ENCODE measurements around the gene TPRN. TPM values are rescaled to one million over a fixed set of nuclear protein-coding genes. Genes with fewer than 3 reads are reported as not detected.

Gene TPRN
- total and polyA plus RNA-seq, 12 donors: 10.2 to 31.5 (median 20.4) TPM

DNA sequence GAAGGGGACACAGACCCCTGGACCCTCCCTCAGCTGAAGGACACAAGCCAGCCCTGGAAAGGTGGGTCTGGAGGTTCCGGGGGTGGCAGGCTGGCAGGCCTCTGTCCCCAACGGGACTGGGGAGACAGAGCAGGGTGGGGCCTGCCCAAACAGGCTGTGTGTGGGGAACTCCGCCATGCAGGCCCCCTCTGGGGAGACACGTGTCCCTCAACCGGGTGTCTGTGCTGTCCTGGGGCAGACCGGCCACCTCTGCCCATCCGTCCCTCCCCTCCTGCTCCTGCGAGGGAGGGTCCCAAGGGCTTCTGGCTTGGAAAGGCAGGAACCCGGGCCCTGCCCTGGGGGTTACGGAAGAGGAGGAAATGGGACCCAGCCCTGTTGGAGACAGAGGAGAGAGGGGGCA is 31.6 kb upstream of the TPRN start:
- TF ChIP-seq, protein P1, sequence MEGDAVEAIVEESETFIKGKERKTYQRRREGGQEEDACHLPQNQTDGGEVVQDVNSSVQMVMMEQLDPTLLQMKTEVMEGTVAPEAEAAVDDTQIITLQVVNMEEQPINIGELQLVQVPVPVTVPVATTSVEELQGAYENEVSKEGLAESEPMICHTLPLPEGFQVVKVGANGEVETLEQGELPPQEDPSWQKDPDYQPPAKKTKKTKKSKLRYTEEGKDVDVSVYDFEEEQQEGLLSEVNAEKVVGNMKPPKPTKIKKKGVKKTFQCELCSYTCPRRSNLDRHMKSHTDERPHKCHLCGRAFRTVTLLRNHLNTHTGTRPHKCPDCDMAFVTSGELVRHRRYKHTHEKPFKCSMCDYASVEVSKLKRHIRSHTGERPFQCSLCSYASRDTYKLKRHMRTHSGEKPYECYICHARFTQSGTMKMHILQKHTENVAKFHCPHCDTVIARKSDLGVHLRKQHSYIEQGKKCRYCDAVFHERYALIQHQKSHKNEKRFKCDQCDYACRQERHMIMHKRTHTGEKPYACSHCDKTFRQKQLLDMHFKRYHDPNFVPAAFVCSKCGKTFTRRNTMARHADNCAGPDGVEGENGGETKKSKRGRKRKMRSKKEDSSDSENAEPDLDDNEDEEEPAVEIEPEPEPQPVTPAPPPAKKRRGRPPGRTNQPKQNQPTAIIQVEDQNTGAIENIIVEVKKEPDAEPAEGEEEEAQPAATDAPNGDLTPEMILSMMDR (IDR thresholded peaks at IDR 0.05): no peak
- DNase-seq (no peak), ATAC-seq (no peak)
- Histone ChIP-seq H3K36me3 (no peaks in the 10 kb centered on the region), H3K27me3 (peaks cover 16 to 69% (median 64%) of the 10 kb centered on the region in 7 donors), H3K4me1 (peaks cover 9 to 22% (median 14%) of the 10 kb centered on the region in 9 donors), H3K4me3 (no peak overlapping the region), H3K27ac (no peak overlapping the region), H3K9me3 (no peaks in the 10 kb centered on the region)
- 61 to 78% methylated on average over 10 of the region's 10 CpGs for WGBS, 2 donors
- intact Hi-C loops (cut with DNase I): loop anchor here in 1 of 10 donors (10.0 kb wide), 1 partner anchor 447 kb away; no protein-coding TSS in a partner anchor

GRCh38 chr9:137231372-137232039 is 31.0 kb upstream of the TPRN start:
- no peak overlapping the region for H3K4me3 ChIP-seq
- ATAC-seq: no peak
- H3K4me1 ChIP-seq: peaks cover 3 to 17% (median 8%) of the 10 kb centered on the region in 9 donors
- TF ChIP-seq, protein P1 (IDR thresholded peaks at IDR 0.05): no peak
- H3K27ac ChIP-seq: no peak overlapping the region
- DNase-seq: no peak
- peaks cover 16 to 69% (median 64%) of the 10 kb centered on the region in 7 donors for H3K27me3 ChIP-seq
- WGBS, 2 donors: 79 to 83% methylated on average over 23 of the region's 23 CpGs
- intact Hi-C loops (cut with DNase I): loop anchor here in 1 of 10 donors (10.0 kb wide), 1 partner anchor 447 kb away; no protein-coding TSS in a partner anchor
- H3K9me3 ChIP-seq: no peaks in the 10 kb centered on the region
- no peaks in the 10 kb centered on the region for H3K36me3 ChIP-seq

DNA sequence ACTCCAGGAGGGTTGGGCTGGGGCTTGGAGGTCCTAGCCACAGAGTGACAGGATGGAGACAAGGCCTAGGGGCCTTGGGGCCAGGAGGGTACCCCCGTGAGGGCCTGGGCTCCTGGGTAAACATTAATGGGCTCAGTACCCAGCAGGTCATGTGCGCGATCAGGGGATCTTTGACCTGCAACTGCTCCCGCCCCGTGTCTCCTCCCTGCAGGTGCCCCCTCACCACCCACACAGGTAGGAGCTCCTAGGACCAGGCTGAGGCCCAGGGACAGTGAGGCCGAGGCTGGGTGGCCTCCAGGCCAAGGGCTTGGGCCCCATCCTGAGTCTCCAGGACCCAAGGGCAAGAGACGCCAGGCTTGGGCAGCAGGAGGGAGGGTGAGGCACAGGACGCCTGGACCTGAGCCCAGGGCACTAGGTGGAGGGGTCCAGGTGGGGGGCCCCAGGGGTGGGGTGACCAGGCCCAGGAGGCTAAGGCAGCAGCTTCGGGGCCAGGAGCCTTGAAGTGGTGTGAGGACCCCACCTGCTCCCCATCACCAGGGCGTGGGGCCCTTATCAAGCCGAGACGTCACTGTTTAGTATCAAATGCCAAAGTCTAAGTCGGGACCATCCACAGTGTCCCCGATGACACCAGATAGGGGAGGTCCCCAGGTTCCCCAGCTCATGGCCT is 30.3 kb upstream of the TPRN start, which contains the start of gene SLC34A3:
TSS of gene SLC34A3 (plus strand) at position 197 of the 667 bp plus-strand sequence. CDS start 802 bp downstream, outside the sequence.
- H3K4me1 ChIP-seq: peaks cover 0 to 11% (median 2%) of the 10 kb centered on the region in 9 donors
- no peaks in the 10 kb centered on the region for H3K9me3 ChIP-seq
- no peaks in the 10 kb centered on the region for H3K36me3 ChIP-seq
- no peak within 1 kb of the TSS for H3K4me3 ChIP-seq
- no peak for ATAC-seq
- H3K27ac ChIP-seq: no peak within 1 kb of the TSS
- intact Hi-C loops (cut with DNase I): loop anchor here in 1 of 10 donors (10.0 kb wide), 1 partner anchor 446 kb away; no protein-coding TSS in a partner anchor
- WGBS, 2 donors: 58 to 68% methylated on average over 14 of the region's 14 CpGs
- H3K27me3 ChIP-seq: peaks cover 16 to 69% (median 64%) of the 10 kb centered on the region in 7 donors
- TF ChIP-seq, protein P1 (IDR thresholded peaks at IDR 0.05): no peak
- no peak for DNase-seq

DNA sequence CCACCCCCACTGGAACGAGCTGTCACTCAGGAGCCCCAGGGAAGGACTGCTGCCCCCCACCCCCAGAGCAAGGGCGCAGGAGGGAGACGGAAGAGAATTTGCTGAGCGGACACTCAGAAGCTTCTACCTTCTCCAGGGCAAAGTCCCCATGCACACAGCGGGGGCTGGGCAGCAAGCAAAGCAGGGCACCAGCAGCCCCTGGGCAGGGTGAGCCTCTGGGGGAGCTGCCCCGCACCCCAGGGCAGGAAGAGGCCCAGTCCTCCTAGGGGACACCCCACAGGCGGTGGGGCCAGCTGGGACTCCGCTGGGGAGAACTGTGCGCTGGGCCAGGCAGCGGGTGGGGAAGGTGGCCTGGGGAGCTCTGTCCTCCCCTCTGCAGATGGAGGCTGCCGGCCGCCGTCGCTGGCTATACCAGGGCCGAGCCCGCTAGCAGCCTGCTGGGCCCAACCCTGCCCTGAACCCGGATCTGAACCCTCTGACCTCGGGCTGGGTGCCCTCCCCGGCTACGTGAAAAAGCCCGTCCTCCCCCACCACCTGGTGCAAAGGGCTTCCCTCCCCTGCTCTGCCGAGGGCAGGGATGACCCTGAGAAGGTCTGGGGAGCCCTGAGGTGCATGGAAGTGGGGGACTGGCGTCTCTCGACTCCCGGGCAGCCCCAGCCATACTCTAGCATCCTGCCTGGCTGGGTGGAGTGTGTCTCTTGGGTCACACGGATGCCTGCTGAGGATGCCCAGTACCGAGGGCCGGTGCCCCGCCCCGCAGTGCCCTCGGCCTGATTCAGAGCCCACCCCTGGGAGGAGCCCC is 29.6 kb upstream of the TPRN start:
- H3K27me3 ChIP-seq: peaks cover 16 to 67% (median 63%) of the 10 kb centered on the region in 7 donors
- no peak overlapping the region for H3K27ac ChIP-seq
- DNase-seq (no peak), ATAC-seq (no peak)
- TF ChIP-seq, protein P1 (IDR thresholded peaks at IDR 0.05): no peak
- no peaks in the 10 kb centered on the region for H3K9me3 ChIP-seq
- H3K36me3 ChIP-seq: no peaks in the 10 kb centered on the region
- peaks cover 0 to 7% (median 0%) of the 10 kb centered on the region in 9 donors for H3K4me1 ChIP-seq
- intact Hi-C loops (cut with DNase I): loop anchor here in 8 of 10 donors (2.0 to 10.0 kb wide), 7 partner anchors 38 to 445 kb away; partner anchors contain the start of genes ANAPC2 (in 1 of the 8) and SSNA1 (in 1 of the 8)
- WGBS, 2 donors: 63 to 64% methylated on average over 25 to 31 of the region's 31 CpGs
- no peak overlapping the region for H3K4me3 ChIP-seq

Data from heart right ventricle (tissue), 16 donors.